HCT116 (cell line): ENCODE measurements around the gene NGEF. TPM values are rescaled to one million over a fixed set of nuclear protein-coding genes. Genes with fewer than 3 reads are reported as not detected.

ENCODE experiments used
- ATAC-seq: fragments of 200-7000 bp; cut with Tn5 transposase; 2 replicates; pipeline ENCODE4 v1.9.1; 2020; ENCODE audit warnings: mild to moderate bottlenecking, moderate library complexity
- BruUV-seq: library from RNA; stranded (reverse); fragments of 400-500 nt; replicated peaks from 2 replicates; lab custom pipeline; 2021; lab: Mats Ljungman, UMichigan
- CTCF ChIA-PET: fragments of 300-600 bp; sonication (Branson Sonifier 250); formaldehyde crosslinking; loops from one replicate; lab custom pipeline; 2021; ENCODE audit warnings: antibody characterized with exemption; lab: Charles Lee
- POLR2A ChIA-PET: fragments of 300-600, 350-600 bp; sonication (Branson Sonifier 250); formaldehyde crosslinking; loops from one replicate; lab custom pipeline; 2021; ENCODE audit warnings: antibody characterized with exemption; lab: Charles Lee
- RAD21 ChIA-PET, 2 experiments: fragments of 300-600 bp; sonication (Branson Sonifier 250); formaldehyde crosslinking; loops; one replicate each; lab custom pipeline; 2023; ENCODE audit warnings: low total read pairs in 2 of 2; ENCODE audit not compliant: uncharacterized antibody in 2 of 2, unreplicated experiment in 2 of 2, low non-redundant PET in 1 of 2; lab: Charles Lee
- DNase-seq: peaks from one replicate; pipeline ENCODE4 v3.0.0-alpha.2; 2010; ENCODE audit warnings: low read depth, low spot score
- H2AFZ ChIP-seq: fragments of 200-600 bp; shearing (Covaris generic), sonication (generic); 2 replicates; pipeline ENCODE4 v1.6.1; 2017; ENCODE audit warnings: low read depth, mixed run types, mixed read lengths, antibody characterized with exemption, low read length; ENCODE audit not compliant: poor library complexity, severe bottlenecking
- H3K27ac ChIP-seq: 2 replicates; pipeline ENCODE4 v1.5.1; 2012; ENCODE audit warnings: low read depth, low read length
- H3K27me3 ChIP-seq: fragments of 200-600 bp; sonication (generic); 2 replicates; pipeline ENCODE4 v1.6.1; 2016; ENCODE audit warnings: mixed run types, low read length, mixed read lengths; ENCODE audit not compliant: insufficient read depth
- H3K36me3 ChIP-seq, 2 experiments: fragments of 200-500 bp in 1 of 2; fragments of 200-600 bp in 1 of 2; sonication (Bioruptor generic) in 1 of 2; sonication (generic) in 1 of 2; 2 replicates each; pipeline versions ENCODE4 v1.5.1 to v1.6.1; 2014 to 2016; ENCODE audit warnings: low read length in 2 of 2, inconsistent platforms in 1 of 2, mixed read lengths in 1 of 2, mixed run types in 1 of 2; ENCODE audit not compliant: insufficient read depth in 2 of 2, control insufficient read depth in 1 of 2
- H3K4me1 ChIP-seq, 2 experiments: fragments of 200-600 bp in 1 of 2; sonication (generic) in 1 of 2; 2 replicates each; pipeline versions ENCODE4 v1.5.1 to v1.6.1; 2012 to 2017; ENCODE audit warnings: low read length in 2 of 2, inconsistent platforms in 1 of 2, mild to moderate bottlenecking in 1 of 2, mixed read lengths in 1 of 2, mixed run types in 1 of 2, moderate library complexity in 1 of 2; ENCODE audit not compliant: insufficient read depth in 2 of 2, control insufficient read depth in 1 of 2
- H3K4me2 ChIP-seq: fragments of 200-600 bp; sonication (generic); 2 replicates; pipeline ENCODE4 v1.6.1; 2017; ENCODE audit warnings: mixed run types, low read length, mixed read lengths
- H3K4me3 ChIP-seq, 2 experiments: fragments of 200-600 bp in 1 of 2; sonication (generic) in 1 of 2; replicated peaks in 1 of 2; 2 replicates each; pipeline ENCODE4 v1.5.1; 2011 to 2016; ENCODE audit warnings: low read length in 2 of 2, control low read depth in 1 of 2, low read depth in 1 of 2, mild to moderate bottlenecking in 1 of 2, mixed read lengths in 1 of 2, mixed run types in 1 of 2
- H3K79me2 ChIP-seq: fragments of 200-600 bp; sonication (generic); 2 replicates; pipeline ENCODE4 v1.6.1; 2017; ENCODE audit warnings: mild to moderate bottlenecking, mixed run types, low read length, moderate library complexity, mixed read lengths; ENCODE audit not compliant: insufficient read depth
- H3K9ac ChIP-seq: fragments of 200-600 bp; sonication (generic); 2 replicates; pipeline ENCODE4 v1.6.1; 2016; ENCODE audit warnings: low read length, mixed read lengths
- H3K9me2 ChIP-seq: fragments of 200-600 bp; sonication (generic), shearing (Covaris generic); 2 replicates; pipeline ENCODE4 v1.6.1; 2017; ENCODE audit warnings: mixed run types, mild to moderate bottlenecking, moderate library complexity; ENCODE audit not compliant: insufficient read depth
- H3K9me3 ChIP-seq, 2 experiments: fragments of 200-500 bp in 1 of 2; fragments of 200-600 bp in 1 of 2; sonication (Bioruptor generic) in 1 of 2; sonication (generic) in 1 of 2; 2 replicates each; pipeline ENCODE4 v1.6.1; 2014 to 2017; ENCODE audit warnings: low read length in 2 of 2, mixed read lengths in 2 of 2, inconsistent platforms in 1 of 2, low read depth in 1 of 2, mild to moderate bottlenecking in 1 of 2, mixed run types in 1 of 2, moderate library complexity in 1 of 2; ENCODE audit not compliant: control insufficient read depth in 1 of 2, insufficient read depth in 1 of 2
- H4K20me1 ChIP-seq: fragments of 200-600 bp; sonication (generic), shearing (Covaris generic); 2 replicates; pipeline ENCODE4 v1.6.1; 2017; ENCODE audit warnings: mixed run types, mild to moderate bottlenecking, moderate library complexity; ENCODE audit not compliant: insufficient read depth
- ATF3 ChIP-seq: IDR thresholded peaks from 2 replicates; pipeline ENCODE4 v1.6.1; 2012
- CEBPB ChIP-seq: IDR thresholded peaks from 2 replicates; pipeline ENCODE4 v1.6.1; 2012; ENCODE audit warnings: low read depth
- CTCF ChIP-seq, 3 experiments: fragments of 200-600 bp in 1 of 3; sonication (generic) in 1 of 3; IDR thresholded peaks in 2 of 3; conservative IDR thresholded peaks in 1 of 3; 2 replicates each; pipeline ENCODE4 v1.5.1; 2012 to 2017; ENCODE audit warnings: low read depth in 2 of 3, low read length in 2 of 3, antibody characterized with exemption in 1 of 3, borderline replicate concordance in 1 of 3, control low read depth in 1 of 3, mild to moderate bottlenecking in 1 of 3, mixed read lengths in 1 of 3, mixed run types in 1 of 3, moderate library complexity in 1 of 3; ENCODE audit not compliant: insufficient read depth in 1 of 3
- ELF1 ChIP-seq: IDR thresholded peaks from 2 replicates; pipeline ENCODE4 v1.6.1; 2012; ENCODE audit warnings: low read depth, borderline replicate concordance
- JUND ChIP-seq: IDR thresholded peaks from 2 replicates; pipeline ENCODE4 v1.6.1; 2012
- RAD21 ChIP-seq: IDR thresholded peaks from 2 replicates; pipeline ENCODE4 v1.6.1; 2012; ENCODE audit warnings: low read depth, mild to moderate bottlenecking
- REST ChIP-seq: IDR thresholded peaks from 2 replicates; pipeline ENCODE4 v1.6.1; 2012; ENCODE audit warnings: low read depth
- TCF7L2 ChIP-seq: IDR thresholded peaks from 2 replicates; pipeline ENCODE4 v1.7.0; 2011; ENCODE audit warnings: borderline replicate concordance, inconsistent platforms; ENCODE audit not compliant: insufficient read depth, insufficient read length; ENCODE audit errors: extremely low read depth
- ZBTB33 ChIP-seq: IDR thresholded peaks from 2 replicates; pipeline ENCODE4 v1.6.1; 2011; ENCODE audit warnings: mild to moderate bottlenecking, low read length, moderate library complexity; ENCODE audit not compliant: insufficient replicate concordance; ENCODE audit errors: extremely low read depth
- intact Hi-C: fragments of 100-400 bp; cut with micrococcal nuclease; formaldehyde crosslinking; loops from 2 replicates; pipeline ENCODE4 v1.10.0; 2022
- total RNA-seq: library from RNA; stranded (reverse); gene quantifications from one replicate; pipeline ENCODE4 v1.2.1, GENCODE V29; 2021; ENCODE audit not compliant: unreplicated experiment

The NGEF gene
- total RNA-seq, 1 experiment from 2014 or later = 12.6 TPM

- no peak for ATAC-seq
- ChIA-PET CTCF (no interaction called here), RAD21 (no interaction called here)
Measured at GRCh38 chr2:232994446-232994845, 18.6 kb downstream of the NGEF start.

More at GRCh38 chr2:232994446-232994845, 18.6 kb downstream of the NGEF start:
- Histone ChIP-seq H3K4me1 (peaks cover 1 to 9% of the 10 kb centered on the region in 2 experiments), H2AFZ (no peak overlapping the region), H3K9me3 (no peaks in the 10 kb centered on the region), H3K36me3 (no peaks in the 10 kb centered on the region), H3K4me2 (no peak overlapping the region), H3K27me3 (no peaks in the 10 kb centered on the region), H3K4me3 (no peak overlapping the region), H3K9ac (no peak overlapping the region), H3K9me2 (no peaks in the 10 kb centered on the region), H3K27ac (no peak overlapping the region), H4K20me1 (no peaks in the 10 kb centered on the region), H3K79me2 (no peaks in the 10 kb centered on the region)
- BruUV-seq = no TSS peak
- POLR2A ChIA-PET = no interaction called here
- no peak for DNase-seq
- no peak for TF ChIP-seq REST
- no peak for TF ChIP-seq CTCF (IDR thresholded peaks at IDR 0.05 in 2 of 3, conservative IDR thresholded peaks at IDR 0.05 in 1 of 3; ENCODE audit: borderline replicate concordance in 1 of 3, insufficient read depth in 1 of 3, low read depth in 2 of 3, low read length in 2 of 3)
- TF ChIP-seq ATF3 = no peak
- TF ChIP-seq ELF1 = no peak
- no peak for TF ChIP-seq RAD21
- no peak for TF ChIP-seq JUND
- no peak for TF ChIP-seq CEBPB
- TF ChIP-seq ZBTB33 = no peak
- no peak for TF ChIP-seq TCF7L2
- intact Hi-C loops = no loop called here
